Right hindlimb (tissue), 1 donor: ENCODE measurements around the gene IFITM10.
"Not testable (repeated sequence)": the region's sequence is repeated elsewhere in the genome, so short reads cannot be mapped to it uniquely, and the experiment has no call there.

Experiments
- DNase-seq: peaks from one replicate; pipeline ENCODE4 v3.0.0-alpha.2; 2018

Gene IFITM10

GRCh38 chr11:1777737-1778136, 27.3 kb upstream of the IFITM10 start:
- no peak for DNase-seq

GRCh38 chr11:1776944-1777715, 26.7 kb upstream of the IFITM10 start:
- no peak for DNase-seq

- DNase-seq, result no peak
Measured at GRCh38 chr11:1776331-1776851, 26.0 kb upstream of the IFITM10 start.

GRCh38 chr11:1774886-1775285, 24.5 kb upstream of the IFITM10 start:
- DNase-seq, result no peak

- DNase-seq, result no peak
Measured at GRCh38 chr11:1773994-1774550, 23.7 kb upstream of the IFITM10 start.

GRCh38 chr11:1773131-1773993, 23.0 kb upstream of the IFITM10 start:
- DNase-seq, result no peak

- no peak for DNase-seq
Measured at GRCh38 chr11:1772270-1773130, 22.1 kb upstream of the IFITM10 start.

GRCh38 chr11:1771700-1772099, 21.3 kb upstream of the IFITM10 start:
- no peak for DNase-seq

- no peak for DNase-seq
Measured at GRCh38 chr11:1771273-1771672, 20.9 kb upstream of the IFITM10 start.

GRCh38 chr11:1770528-1770927, 20.1 kb upstream of the IFITM10 start:
- DNase-seq, result no peak

GRCh38 chr11:1770061-1770460, 19.7 kb upstream of the IFITM10 start:
- no peak for DNase-seq

- not testable (repeated sequence) for DNase-seq
Measured at GRCh38 chr11:1769304-1769936, 19.0 kb upstream of the IFITM10 start.

- DNase-seq, result peak; percentile 7
Measured at GRCh38 chr11:1768141-1768469, 17.7 kb upstream of the IFITM10 start.

GRCh38 chr11:1767399-1768140, 17.2 kb upstream of the IFITM10 start:
- no peak for DNase-seq

GRCh38 chr11:1766719-1767398, 16.5 kb upstream of the IFITM10 start:
- DNase-seq, result no peak

GRCh38 chr11:1765871-1766718, 15.7 kb upstream of the IFITM10 start:
- no peak for DNase-seq

- peak; percentile 90 for DNase-seq
Measured at GRCh38 chr11:1763796-1764661, 13.6 kb upstream of the IFITM10 start, which contains the start of gene CTSD. Gene CTSD, minus strand, starts transcription at chr11:1763927. Its CDS starts 68 bp downstream, at chr11:1763859.

GRCh38 chr11:1763336-1763795, 13.0 kb upstream of the IFITM10 start:
- DNase-seq, result no peak
